IPS-NIHi7 (cell line): Measurements from ENCODE around the gene LRFN4.
"Not testable (repeated sequence)": the region's sequence is repeated elsewhere in the genome, so short reads cannot be mapped to it uniquely, and the experiment has no call there.

ENCODE experiments used
- DNase-seq: peaks from one replicate; pipeline ENCODE4 v3.0.0; 2012; ENCODE audit warnings: mixed read lengths; ENCODE audit errors: extremely low spot score

Gene LRFN4

GRCh38 chr11:66856496-66857233 is at the start of gene LRFN4:
Gene LRFN4 (plus strand): TSS chr11:66857064. CDS start chr11:66857745, 681 bp downstream.
- peak; percentile 73 for DNase-seq

- DNase-seq, result no peak
Observed at GRCh38 chr11:66809592-66809991, 47.3 kb upstream of the LRFN4 start.

GRCh38 chr11:66810576-66811185 is 46.2 kb upstream of the LRFN4 start:
- DNase-seq, result no peak

GRCh38 chr11:66814678-66815077 is 42.2 kb upstream of the LRFN4 start:
- no peak for DNase-seq

- no peak for DNase-seq
Observed at GRCh38 chr11:66815646-66816045, 41.2 kb upstream of the LRFN4 start.

GRCh38 chr11:66818231-66818955 is 38.5 kb upstream of the LRFN4 start:
- no peak for DNase-seq

GRCh38 chr11:66820381-66820780 is 36.5 kb upstream of the LRFN4 start:
- no peak for DNase-seq

GRCh38 chr11:66820901-66821300 is 36.0 kb upstream of the LRFN4 start:
- DNase-seq, result no peak

- no peak for DNase-seq
Observed at GRCh38 chr11:66823700-66824099, 33.2 kb upstream of the LRFN4 start.

GRCh38 chr11:66824573-66824972 is 32.3 kb upstream of the LRFN4 start:
- DNase-seq, result not testable (repeated sequence)

GRCh38 chr11:66834539-66834845 is 22.4 kb upstream of the LRFN4 start:
- no peak for DNase-seq

GRCh38 chr11:66834943-66835342 is 21.9 kb upstream of the LRFN4 start:
- no peak for DNase-seq

- no peak for DNase-seq
Observed at GRCh38 chr11:66835768-66836405, 21.0 kb upstream of the LRFN4 start.

- DNase-seq, result no peak
Observed at GRCh38 chr11:66840317-66841091, 16.4 kb upstream of the LRFN4 start.

- no peak for DNase-seq
Observed at GRCh38 chr11:66841861-66842260, 15.0 kb upstream of the LRFN4 start.

- DNase-seq, result no peak
Observed at GRCh38 chr11:66842501-66842895, 14.4 kb upstream of the LRFN4 start.

- peak; percentile 95 for DNase-seq
Observed at GRCh38 chr11:66842896-66843775, 13.7 kb upstream of the LRFN4 start, which contains the start of gene RCE1. Gene RCE1 (plus strand): TSS chr11:66843441. CDS start chr11:66843456, 15 bp downstream.

- no peak for DNase-seq
Observed at GRCh38 chr11:66843776-66844495, 12.9 kb upstream of the LRFN4 start.

GRCh38 chr11:66844496-66845142 is 12.2 kb upstream of the LRFN4 start:
- DNase-seq, result no peak
